ENCODE data around the gene RAB11FIP3. TPM values are rescaled to one million over a fixed set of nuclear protein-coding genes. Genes with fewer than 3 reads are reported as not detected.

RAB11FIP3 gene
- total RNA-seq, 1 experiment from 2014 or later, result 37.5 TPM

GRCh38 chr16:424033-424622 lies 1.3 kb upstream of the RAB11FIP3 start:
- H3K27me3 Mint-ChIP-seq (ENCODE audit: insufficient read depth, unreplicated experiment), result no peaks in the 10 kb centered on the region
- CTCF ChIA-PET, result interaction anchor here (0.6 to 2.1 kb wide), 6 partner anchors 18 to 256 kb away, joined by 3 to 6 read pairs (median 4); partner anchors contain the start of gene STUB1
- H3K27ac Mint-ChIP-seq (ENCODE audit: low read depth, unreplicated experiment), result peak overlapping the region; percentile 71
- TF ChIP-seq CTCF (IDR thresholded peaks at IDR 0.05; ENCODE audit: unreplicated experiment), result no peak
- TSS peak; percentile 49 for BruUV-seq (replicated peaks)
- H3K4me3 Mint-ChIP-seq (ENCODE audit: unreplicated experiment), result peak overlapping the region; percentile 72
- peaks cover 20% of the 10 kb centered on the region for H3K36me3 Mint-ChIP-seq (ENCODE audit: insufficient read depth, unreplicated experiment)
- intact Hi-C loops (cut with micrococcal nuclease), result loop anchor here (2.0 to 10.0 kb wide), 3 partner anchors 21 to 101 kb away; partner anchors contain the start of gene CAPN15
- DNase-seq (ENCODE audit: unreplicated experiment), result peak; percentile 99
- no peaks in the 10 kb centered on the region for H3K9me3 Mint-ChIP-seq (ENCODE audit: unreplicated experiment)
- H3K4me1 Mint-ChIP-seq (ENCODE audit: insufficient read depth, unreplicated experiment), result peaks cover 35% of the 10 kb centered on the region
- POLR2A ChIA-PET, result interaction anchor here (0.6 to 3.5 kb wide), 25 partner anchors 8 to 658 kb away, joined by 3 to 40 read pairs (median 4); partner anchors contain the start of genes CAPN15, DECR2, FAM234A and METTL26

GRCh38 chr16:424623-425081 lies 797 bp upstream of the RAB11FIP3 start:
- Mint-ChIP-seq H3K9me3 (ENCODE audit: unreplicated experiment) (no peaks in the 10 kb centered on the region), H3K4me1 (ENCODE audit: insufficient read depth, unreplicated experiment) (peaks cover 35% of the 10 kb centered on the region), H3K4me3 (ENCODE audit: unreplicated experiment) (peak overlapping the region; percentile 72), H3K36me3 (ENCODE audit: insufficient read depth, unreplicated experiment) (peaks cover 21% of the 10 kb centered on the region), H3K27me3 (ENCODE audit: insufficient read depth, unreplicated experiment) (no peaks in the 10 kb centered on the region), H3K27ac (ENCODE audit: low read depth, unreplicated experiment) (peak overlapping the region; percentile 71)
- intact Hi-C loops (cut with micrococcal nuclease), result loop anchor here (2.0 to 10.0 kb wide), 3 partner anchors 22 to 100 kb away; partner anchors contain the start of gene CAPN15
- CTCF ChIA-PET, result interaction anchor here (0.6 to 2.1 kb wide), 4 partner anchors 18 to 164 kb away, joined by 3 to 6 read pairs (median 4); no protein-coding TSS in a partner anchor
- BruUV-seq (replicated peaks), result no TSS peak
- POLR2A ChIA-PET, result interaction anchor here (0.6 to 3.5 kb wide), 23 partner anchors 8 to 1623 kb away, joined by 3 to 40 read pairs (median 4); partner anchors contain the start of genes CAPN15, DECR2, FAM234A and METTL26
- no peak for TF ChIP-seq CTCF (IDR thresholded peaks at IDR 0.05; ENCODE audit: unreplicated experiment)
- no peak for DNase-seq (ENCODE audit: unreplicated experiment)

GRCh38 chr16:425740-426114 lies 278 bp downstream of the RAB11FIP3 start:
- peaks cover 36% of the 10 kb centered on the region for H3K4me1 Mint-ChIP-seq (ENCODE audit: insufficient read depth, unreplicated experiment)
- peak overlapping the region; percentile 72 for H3K4me3 Mint-ChIP-seq (ENCODE audit: unreplicated experiment)
- CTCF ChIA-PET, result interaction anchor here (0.7 kb wide), 1 partner anchor 361 kb away, joined by 3 read pairs; no protein-coding TSS in a partner anchor
- no peaks in the 10 kb centered on the region for H3K9me3 Mint-ChIP-seq (ENCODE audit: unreplicated experiment)
- no peaks in the 10 kb centered on the region for H3K27me3 Mint-ChIP-seq (ENCODE audit: insufficient read depth, unreplicated experiment)
- no peak for TF ChIP-seq CTCF (IDR thresholded peaks at IDR 0.05; ENCODE audit: unreplicated experiment)
- intact Hi-C loops (cut with micrococcal nuclease), result loop anchor here (2.0 to 10.0 kb wide), 3 partner anchors 23 to 99 kb away; partner anchors contain the start of gene CAPN15
- DNase-seq (ENCODE audit: unreplicated experiment), result no peak
- peaks cover 21% of the 10 kb centered on the region for H3K36me3 Mint-ChIP-seq (ENCODE audit: insufficient read depth, unreplicated experiment)
- BruUV-seq (replicated peaks), result no TSS peak
- POLR2A ChIA-PET, result interaction anchor here (0.6 to 3.5 kb wide), 11 partner anchors 12 to 1843 kb away, joined by 3 to 40 read pairs (median 3); partner anchors contain the start of genes CAPN15, DECR2 and FAM234A
- H3K27ac Mint-ChIP-seq (ENCODE audit: low read depth, unreplicated experiment), result peak overlapping the region; percentile 71

All from MCF 10A (cell line).